ENCODE data around the gene DTYMK.
"Not testable (repeated sequence)": the region's sequence is repeated elsewhere in the genome, so short reads cannot be mapped to it uniquely, and the experiment has no call there.

Gene DTYMK

GRCh38 chr2:241671457-241672240 is 15.0 kb downstream of the DTYMK start:
- no peak for DNase-seq

- DNase-seq, result no peak
Observed at GRCh38 chr2:241670333-241671110, 16.1 kb downstream of the DTYMK start.

- no peak for DNase-seq
Observed at GRCh38 chr2:241668839-241669238, 17.8 kb downstream of the DTYMK start.

GRCh38 chr2:241668354-241668753 is 18.3 kb downstream of the DTYMK start:
- no peak for DNase-seq

GRCh38 chr2:241666627-241667400 is 19.8 kb downstream of the DTYMK start:
- DNase-seq, result no peak

- no peak for DNase-seq
Observed at GRCh38 chr2:241665731-241666440, 20.7 kb downstream of the DTYMK start.

- DNase-seq, result not testable (repeated sequence)
Observed at GRCh38 chr2:241662731-241663130, 23.9 kb downstream of the DTYMK start.

GRCh38 chr2:241660593-241661213 is 25.9 kb downstream of the DTYMK start:
- no peak for DNase-seq

- DNase-seq, result peak; percentile 21
Observed at GRCh38 chr2:241659150-241659739, 27.4 kb downstream of the DTYMK start.

GRCh38 chr2:241658296-241658695 is 28.3 kb downstream of the DTYMK start:
- no peak for DNase-seq

GRCh38 chr2:241657786-241658254 is 28.8 kb downstream of the DTYMK start:
- no peak for DNase-seq

GRCh38 chr2:241656190-241656741 is 30.3 kb downstream of the DTYMK start:
- no peak for DNase-seq

GRCh38 chr2:241655516-241656189 is 31.0 kb downstream of the DTYMK start:
- no peak for DNase-seq

GRCh38 chr2:241654551-241654950 is 32.1 kb downstream of the DTYMK start:
- DNase-seq, result no peak

GRCh38 chr2:241653210-241653750 is 33.3 kb downstream of the DTYMK start:
- no peak for DNase-seq

GRCh38 chr2:241652722-241653121 is 33.9 kb downstream of the DTYMK start:
- DNase-seq, result no peak

- DNase-seq, result no peak
Observed at GRCh38 chr2:241652142-241652541, 34.5 kb downstream of the DTYMK start.

- DNase-seq, result no peak
Observed at GRCh38 chr2:241649927-241650326, 36.7 kb downstream of the DTYMK start.

GRCh38 chr2:241649404-241649803 is 37.2 kb downstream of the DTYMK start:
- DNase-seq, result no peak

GRCh38 chr2:241648453-241648852 is 38.2 kb downstream of the DTYMK start:
- DNase-seq, result no peak

Measured in stimulated activated CD4-positive, alpha-beta T cell treated with anti-CD3 and anti-CD28 coated beads, Interleukin-12 subunit alpha, Interleukin-12 subunit beta, amount 100 ng/mL, for 4 hours (primary cell).